ENCODE results near the gene RAB4B. TPM values are rescaled to one million over a fixed set of nuclear protein-coding genes. Genes with fewer than 3 reads are reported as not detected.
"Not testable (repeated sequence)": the region's sequence is repeated elsewhere in the genome, so short reads cannot be mapped to it uniquely, and the experiment has no call there.

RAB4B gene
- total and polyA plus RNA-seq, 2 of the 13 experiments (the other 11 are each of a cell fraction or from before 2014, with no cell fraction given) = 3.3 to 5.4 TPM

- ChIA-PET CTCF (ENCODE audit: low intra/inter-chr PET ratio, low total read pairs) (no interaction called here), POLR2A (no interaction called here)
- DNase-seq (ENCODE audit: low spot score) = no peak
- no peak overlapping the region for H3K27ac ChIP-seq (ENCODE audit: extremely low read length, insufficient read depth, low read length)
- no peak overlapping the region for H3K9ac ChIP-seq (ENCODE audit: insufficient read depth, low read depth, low read length)
- H3K79me2 ChIP-seq (ENCODE audit: insufficient read depth, low read length) = no peaks in the 10 kb centered on the region
- no peaks in the 10 kb centered on the region for H4K20me1 ChIP-seq (ENCODE audit: insufficient read depth, low read length)
- 44% methylated on average over 6 of the region's 6 CpGs for WGBS (ENCODE audit: low lambda C conversion rate)
- no peak for FAIRE-seq
- BruUV-seq (replicated peaks) = no TSS peak
- peak; percentile 27; the same call in 1 of the 2 replicates for TF ChIP-seq CEBPB (IDR thresholded peaks at IDR 0.05; ENCODE audit: borderline replicate concordance, low read depth, low read length)
- TF ChIP-seq EZH2 (conservative IDR thresholded peaks at IDR 0.05; ENCODE audit: low read depth, low read length) = no peak
- in situ Hi-C loops (cut with HindIII; ENCODE audit: extremely low pct_ligation_motif_present, low pct_unique_long_range_greater_than_20kb) (no loop called here), intact Hi-C loops (cut with micrococcal nuclease; ENCODE audit: unreplicated experiment) (no loop called here)
- H3K9me3 ChIP-seq (ENCODE audit: low read length) = no peaks in the 10 kb centered on the region
- no peak for ATAC-seq
- H3K4me3 ChIP-seq (replicated peaks in 1 of 3; ENCODE audit: insufficient read depth in 1 of 3, low read depth in 2 of 3, low read length in 3 of 3) = no peak overlapping the region
- H2AFZ ChIP-seq (ENCODE audit: low read length) = no peak overlapping the region
- no peak overlapping the region for H3K4me2 ChIP-seq (ENCODE audit: low read depth, low read length)
- H3K36me3 ChIP-seq (replicated peaks in 1 of 2; ENCODE audit: control insufficient read depth in 1 of 2, insufficient read depth in 2 of 2, low read length in 2 of 2) = no peaks in the 10 kb centered on the region
- H3K4me1 ChIP-seq (ENCODE audit: insufficient read depth, low read length) = peaks cover 10% of the 10 kb centered on the region
- H3K27me3 ChIP-seq (ENCODE audit: control insufficient read depth in 1 of 2, insufficient read depth in 2 of 2, low read length in 2 of 2) = no peaks in the 10 kb centered on the region
Observed at GRCh38 chr19:40836754-40837429, 58.8 kb downstream of the RAB4B start.

GRCh38 chr19:40838477-40838876 lies 60.4 kb downstream of the RAB4B start:
- DNase-seq (ENCODE audit: low spot score); POLR2A ChIA-PET; H2AFZ ChIP-seq (ENCODE audit: low read length); H3K9ac ChIP-seq (ENCODE audit: insufficient read depth, low read depth, low read length); H3K27ac ChIP-seq (ENCODE audit: extremely low read length, insufficient read depth, low read length); H3K4me2 ChIP-seq (ENCODE audit: low read depth, low read length); intact Hi-C loops (cut with micrococcal nuclease; ENCODE audit: unreplicated experiment); ATAC-seq; H3K36me3 ChIP-seq (replicated peaks in 1 of 2; ENCODE audit: control insufficient read depth in 1 of 2, insufficient read depth in 2 of 2, low read length in 2 of 2); H4K20me1 ChIP-seq (ENCODE audit: insufficient read depth, low read length); in situ Hi-C loops (cut with HindIII; ENCODE audit: extremely low pct_ligation_motif_present, low pct_unique_long_range_greater_than_20kb); H3K27me3 ChIP-seq (ENCODE audit: control insufficient read depth in 1 of 2, insufficient read depth in 2 of 2, low read length in 2 of 2); H3K9me3 ChIP-seq (ENCODE audit: low read length); BruUV-seq (replicated peaks); H3K4me3 ChIP-seq (replicated peaks in 1 of 3; ENCODE audit: insufficient read depth in 1 of 3, low read depth in 2 of 3, low read length in 3 of 3); H3K4me1 ChIP-seq (ENCODE audit: insufficient read depth, low read length); CTCF ChIA-PET (ENCODE audit: low intra/inter-chr PET ratio, low total read pairs); H3K79me2 ChIP-seq (ENCODE audit: insufficient read depth, low read length); FAIRE-seq: not testable (repeated sequence)
- 41% methylated on average over 1 of the region's 1 CpG for WGBS (ENCODE audit: low lambda C conversion rate)

- CTCF ChIA-PET (ENCODE audit: low intra/inter-chr PET ratio, low total read pairs); H4K20me1 ChIP-seq (ENCODE audit: insufficient read depth, low read length); H3K36me3 ChIP-seq (replicated peaks in 1 of 2; ENCODE audit: control insufficient read depth in 1 of 2, insufficient read depth in 2 of 2, low read length in 2 of 2); ATAC-seq; intact Hi-C loops (cut with micrococcal nuclease; ENCODE audit: unreplicated experiment); H3K9ac ChIP-seq (ENCODE audit: insufficient read depth, low read depth, low read length); H3K27ac ChIP-seq (ENCODE audit: extremely low read length, insufficient read depth, low read length); H3K4me2 ChIP-seq (ENCODE audit: low read depth, low read length); BruUV-seq (replicated peaks); in situ Hi-C loops (cut with HindIII; ENCODE audit: extremely low pct_ligation_motif_present, low pct_unique_long_range_greater_than_20kb); POLR2A ChIA-PET; H2AFZ ChIP-seq (ENCODE audit: low read length); H3K4me3 ChIP-seq (replicated peaks in 1 of 3; ENCODE audit: insufficient read depth in 1 of 3, low read depth in 2 of 3, low read length in 3 of 3); DNase-seq (ENCODE audit: low spot score); H3K79me2 ChIP-seq (ENCODE audit: insufficient read depth, low read length); H3K9me3 ChIP-seq (ENCODE audit: low read length); FAIRE-seq; H3K4me1 ChIP-seq (ENCODE audit: insufficient read depth, low read length): not testable (repeated sequence)
- 23% methylated on average over 2 of the region's 3 CpGs for WGBS (ENCODE audit: low lambda C conversion rate)
- peaks cover 0 to 12% of the 10 kb centered on the region in 2 experiments; a peak in 2 of 5 replicates for H3K27me3 ChIP-seq (ENCODE audit: control insufficient read depth in 1 of 2, insufficient read depth in 2 of 2, low read length in 2 of 2)
Observed at GRCh38 chr19:40842012-40842411, 64.0 kb downstream of the RAB4B start.

GRCh38 chr19:40842997-40843652 lies 65.1 kb downstream of the RAB4B start:
- H3K4me2 ChIP-seq (ENCODE audit: low read depth, low read length); ATAC-seq; H3K9me3 ChIP-seq (ENCODE audit: low read length); DNase-seq (ENCODE audit: low spot score); FAIRE-seq; in situ Hi-C loops (cut with HindIII; ENCODE audit: extremely low pct_ligation_motif_present, low pct_unique_long_range_greater_than_20kb); H3K4me3 ChIP-seq (replicated peaks in 1 of 3; ENCODE audit: insufficient read depth in 1 of 3, low read depth in 2 of 3, low read length in 3 of 3); H3K36me3 ChIP-seq (replicated peaks in 1 of 2; ENCODE audit: control insufficient read depth in 1 of 2, insufficient read depth in 2 of 2, low read length in 2 of 2); intact Hi-C loops (cut with micrococcal nuclease; ENCODE audit: unreplicated experiment); H3K27ac ChIP-seq (ENCODE audit: extremely low read length, insufficient read depth, low read length); CTCF ChIA-PET (ENCODE audit: low intra/inter-chr PET ratio, low total read pairs); BruUV-seq (replicated peaks); H3K9ac ChIP-seq (ENCODE audit: insufficient read depth, low read depth, low read length); H3K79me2 ChIP-seq (ENCODE audit: insufficient read depth, low read length); H4K20me1 ChIP-seq (ENCODE audit: insufficient read depth, low read length); H2AFZ ChIP-seq (ENCODE audit: low read length); H3K4me1 ChIP-seq (ENCODE audit: insufficient read depth, low read length); POLR2A ChIA-PET: not testable (repeated sequence)
- H3K27me3 ChIP-seq (ENCODE audit: control insufficient read depth in 1 of 2, insufficient read depth in 2 of 2, low read length in 2 of 2) = peaks cover 0 to 12% of the 10 kb centered on the region in 2 experiments; a peak in 2 of 5 replicates
- WGBS (ENCODE audit: low lambda C conversion rate) = 62% methylated on average over 9 of the region's 12 CpGs
